Breast epithelium (tissue), 3 donors: Measurements from ENCODE around the gene ADORA3.

Experiments used
- POLR2A ChIP-seq: fragments of 450-650 bp; IDR thresholded peaks from one replicate; pipeline ENCODE4 v1.6.1; 2016; ENCODE audit warnings: antibody characterized with exemption, mild to moderate bottlenecking, moderate library complexity
- POLR2AphosphoS5 ChIP-seq, 3 donors: sonication (generic); formaldehyde crosslinking; IDR thresholded peaks; one replicate each; pipeline ENCODE4 v1.6.1; 2017; ENCODE audit warnings: antibody characterized with exemption in 3 of 3
- TF ChIP-seq, protein P1 (sequence below), 3 donors: fragments of 450-650 bp; IDR thresholded peaks; one replicate each; pipeline ENCODE4 v1.5.1; 2016 to 2017; ENCODE audit warnings: antibody characterized with exemption in 3 of 3, mild to moderate bottlenecking in 3 of 3, moderate library complexity in 3 of 3

DNA sequence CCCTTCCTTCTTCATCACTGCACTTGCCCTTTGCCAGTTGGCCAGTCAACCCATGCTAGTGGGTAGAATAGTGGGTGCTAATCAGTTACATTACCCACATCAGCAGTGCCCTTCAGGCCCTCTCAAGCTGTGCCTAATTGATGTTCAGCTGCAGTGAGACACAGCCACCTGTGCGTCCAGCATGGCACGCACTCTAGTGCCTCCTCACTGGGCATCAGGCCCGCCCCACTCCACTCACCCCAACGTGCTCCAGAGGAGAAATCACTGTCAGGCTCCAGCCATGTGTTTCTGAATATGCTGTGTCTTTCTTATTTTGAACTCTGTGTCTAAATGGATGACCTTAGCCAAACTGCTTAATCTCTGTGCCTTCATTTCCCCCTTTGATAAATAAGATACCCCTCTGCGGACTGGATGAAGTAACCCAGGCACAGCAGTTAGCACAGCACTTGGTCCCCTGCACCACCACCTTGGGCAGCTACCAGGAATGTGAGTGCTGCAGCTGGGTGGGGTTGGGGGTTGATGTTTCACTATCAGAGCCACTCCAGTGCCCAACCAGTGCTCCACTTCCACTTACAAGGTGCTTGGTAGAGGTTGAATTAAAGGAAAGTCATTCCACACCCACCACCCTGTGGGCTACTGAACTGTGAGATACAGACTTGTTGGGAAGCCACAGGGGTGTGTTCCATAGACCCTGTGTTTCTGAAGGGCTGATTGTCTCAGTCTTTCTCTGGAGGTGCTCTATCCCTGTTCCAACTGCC lies 8.9 kb upstream of the ADORA3 start:
- TF ChIP-seq, protein P1, sequence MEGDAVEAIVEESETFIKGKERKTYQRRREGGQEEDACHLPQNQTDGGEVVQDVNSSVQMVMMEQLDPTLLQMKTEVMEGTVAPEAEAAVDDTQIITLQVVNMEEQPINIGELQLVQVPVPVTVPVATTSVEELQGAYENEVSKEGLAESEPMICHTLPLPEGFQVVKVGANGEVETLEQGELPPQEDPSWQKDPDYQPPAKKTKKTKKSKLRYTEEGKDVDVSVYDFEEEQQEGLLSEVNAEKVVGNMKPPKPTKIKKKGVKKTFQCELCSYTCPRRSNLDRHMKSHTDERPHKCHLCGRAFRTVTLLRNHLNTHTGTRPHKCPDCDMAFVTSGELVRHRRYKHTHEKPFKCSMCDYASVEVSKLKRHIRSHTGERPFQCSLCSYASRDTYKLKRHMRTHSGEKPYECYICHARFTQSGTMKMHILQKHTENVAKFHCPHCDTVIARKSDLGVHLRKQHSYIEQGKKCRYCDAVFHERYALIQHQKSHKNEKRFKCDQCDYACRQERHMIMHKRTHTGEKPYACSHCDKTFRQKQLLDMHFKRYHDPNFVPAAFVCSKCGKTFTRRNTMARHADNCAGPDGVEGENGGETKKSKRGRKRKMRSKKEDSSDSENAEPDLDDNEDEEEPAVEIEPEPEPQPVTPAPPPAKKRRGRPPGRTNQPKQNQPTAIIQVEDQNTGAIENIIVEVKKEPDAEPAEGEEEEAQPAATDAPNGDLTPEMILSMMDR (IDR thresholded peaks at IDR 0.05), result no peak
- TF ChIP-seq POLR2AphosphoS5 (IDR thresholded peaks at IDR 0.05), result no peak
- TF ChIP-seq POLR2A, result no peak
